ENCODE measurements around the gene CASP7.

Gene CASP7

GRCh38 chr10:113713640-113713982 lies 33.9 kb downstream of the CASP7 start:
- DNase-seq, result no peak

GRCh38 chr10:113716109-113716910 lies 36.6 kb downstream of the CASP7 start:
- DNase-seq, result no peak

GRCh38 chr10:113718969-113719822 lies 39.5 kb downstream of the CASP7 start:
- DNase-seq, result no peak

- DNase-seq, result no peak
Measured at GRCh38 chr10:113720386-113720785, 40.7 kb downstream of the CASP7 start.

GRCh38 chr10:113732160-113732881 lies 52.6 kb downstream of the CASP7 start:
- DNase-seq, result no peak

GRCh38 chr10:113732966-113733365 lies 53.3 kb downstream of the CASP7 start:
- no peak for DNase-seq

- no peak for DNase-seq
Measured at GRCh38 chr10:113733635-113734034, 53.9 kb downstream of the CASP7 start.

GRCh38 chr10:113735913-113736312 lies 56.2 kb downstream of the CASP7 start:
- DNase-seq, result no peak

- DNase-seq, result no peak
Measured at GRCh38 chr10:113736576-113736975, 56.9 kb downstream of the CASP7 start.

- DNase-seq, result no peak
Measured at GRCh38 chr10:113739031-113739430, 59.3 kb downstream of the CASP7 start.

- DNase-seq, result no peak
Measured at GRCh38 chr10:113739577-113739976, 59.9 kb downstream of the CASP7 start.

- DNase-seq, result no peak
Measured at GRCh38 chr10:113740850-113741249, 61.1 kb downstream of the CASP7 start.

- no peak for DNase-seq
Measured at GRCh38 chr10:113742466-113742865, 62.8 kb downstream of the CASP7 start.

- no peak for DNase-seq
Measured at GRCh38 chr10:113743594-113743993, 63.9 kb downstream of the CASP7 start.

GRCh38 chr10:113745374-113745773 lies 65.7 kb downstream of the CASP7 start:
- no peak for DNase-seq

- DNase-seq, result no peak
Measured at GRCh38 chr10:113746217-113746957, 66.7 kb downstream of the CASP7 start.

GRCh38 chr10:113751181-113751732 lies 71.5 kb downstream of the CASP7 start, which contains the start of gene PLEKHS1:
PLEKHS1 (plus strand) TSS chr10:113751682; CDS start chr10:113755278, 3,596 bp downstream.
- DNase-seq, result no peak

GRCh38 chr10:113752553-113752952 lies 72.8 kb downstream of the CASP7 start:
- no peak for DNase-seq

- no peak for DNase-seq
Measured at GRCh38 chr10:113753020-113753692, 73.4 kb downstream of the CASP7 start.

GRCh38 chr10:113754125-113754524 lies 74.4 kb downstream of the CASP7 start:
- DNase-seq, result no peak

GRCh38 chr10:113754768-113755167 lies 75.1 kb downstream of the CASP7 start:
- no peak for DNase-seq
